Small intestine (tissue), 7 donors: ENCODE results near the gene TBX15. TPM values are rescaled to one million over a fixed set of nuclear protein-coding genes. Genes with fewer than 3 reads are reported as not detected.
A peak's percentile ranks its signal among the peaks of the same experiment; 100 is the strongest.

Experiments used
- DNase-seq, 2 donors: peaks; one replicate each; pipeline versions ENCODE4 v3.0.0 to v3.0.0-alpha.2; 2013
- FAIRE-seq: peaks from 2 replicates; lab custom pipeline; 2012; peaks lifted over from hg19 to GRCh38; lab: Jason Lieb, UNC
- H3K27ac ChIP-seq, 3 donors: one replicate each; pipeline ENCODE4 v1.5.1; 2013; ENCODE audit warnings: low read length in 2 of 3, mild to moderate bottlenecking in 2 of 3, control low read depth in 1 of 3, inconsistent platforms in 1 of 3, low read depth in 1 of 3, moderate library complexity in 1 of 3
- H3K27me3 ChIP-seq, 3 donors: one replicate each; pipeline ENCODE4 v1.6.1; 2013; ENCODE audit warnings: low read length in 3 of 3, inconsistent platforms in 1 of 3; ENCODE audit not compliant: control insufficient read depth in 3 of 3, insufficient read depth in 3 of 3
- H3K36me3 ChIP-seq, 3 donors: one replicate each; pipeline ENCODE4 v1.6.1; 2013; ENCODE audit warnings: low read length in 3 of 3, inconsistent platforms in 1 of 3, low read depth in 1 of 3, mild to moderate bottlenecking in 1 of 3, moderate library complexity in 1 of 3; ENCODE audit not compliant: control insufficient read depth in 3 of 3, insufficient read depth in 2 of 3
- H3K4me1 ChIP-seq, 3 donors: one replicate each; pipeline ENCODE4 v1.6.1; 2013; ENCODE audit warnings: low read length in 2 of 3, inconsistent platforms in 1 of 3, low read depth in 1 of 3, mild to moderate bottlenecking in 1 of 3, moderate library complexity in 1 of 3; ENCODE audit not compliant: control insufficient read depth in 3 of 3, insufficient read depth in 2 of 3
- H3K4me3 ChIP-seq, 3 donors: one replicate each; pipeline ENCODE4 v1.5.1; 2013; ENCODE audit warnings: low read length in 3 of 3, control low read depth in 1 of 3, inconsistent platforms in 1 of 3, low read depth in 1 of 3, mild to moderate bottlenecking in 1 of 3, moderate library complexity in 1 of 3
- H3K9me3 ChIP-seq, 2 donors: one replicate each; pipeline ENCODE4 v1.6.1; 2013; ENCODE audit warnings: low read depth in 1 of 2, low read length in 1 of 2; ENCODE audit not compliant: control insufficient read depth in 2 of 2, insufficient read depth in 1 of 2
- WGBS, 3 donors: extraction: QIAGEN DNeasy Blood & Tissue Kit; methylation state at CpG; one replicate each; pipeline ENCODE4 v1.1.7; 2013; 5-methylcytosine and 5-hydroxymethylcytosine counted together
- polyA plus RNA-seq, 4 donors: library from polyadenylated mRNA; stranded (reverse) in 3 of 4; unstranded in 1 of 4; fragments of 200-250 nt in 3 of 4; fragments of 120-200 nt in 1 of 4; gene quantifications; one replicate each; pipeline versions ENCODE4 v1.2.1 to v1.2.3, GENCODE V29; 2013
- donor health status: healthy with polysubstance abuse.
- donor health status: control.
- donor health status: control.
- donor health status: Bipolar disorder and iron deficiency.
- donor health status: healthy.

The TBX15 gene
- polyA plus RNA-seq, 4 donors, result 0.09 to 0.18 TPM; not detected in 2

- H3K4me1 ChIP-seq, result peaks cover 0 to 22% (median 2%) of the 10 kb centered on the region in 3 donors
- WGBS, 3 donors, result 7 to 13% (median 8%) methylated on average over 48 of the region's 48 CpGs
- no peak overlapping the region for H3K27ac ChIP-seq
- H3K9me3 ChIP-seq, result peaks cover 0 to 13% of the 10 kb centered on the region in 2 donors
- FAIRE-seq (no peak), DNase-seq (peak in 1 of 2 donors; percentile 35)
- peak overlapping the region in 1 of 3 donors; percentile 8 for H3K4me3 ChIP-seq
- H3K27me3 ChIP-seq, result peaks cover 29 to 97% (median 75%) of the 10 kb centered on the region in 3 donors
- no peaks in the 10 kb centered on the region for H3K36me3 ChIP-seq
These were observed 3.2 kb downstream of the TBX15 start for GRCh38 chr1:118984722-118985639.

- Histone ChIP-seq H3K4me3 (peak overlapping the region in 1 of 3 donors; percentile 8), H3K9me3 (peaks cover 0 to 10% of the 10 kb centered on the region in 2 donors), H3K36me3 (no peaks in the 10 kb centered on the region), H3K4me1 (peaks cover 0 to 27% (median 5%) of the 10 kb centered on the region in 3 donors), H3K27me3 (peaks cover 24 to 97% (median 74%) of the 10 kb centered on the region in 3 donors), H3K27ac (no peak overlapping the region)
- FAIRE-seq, result no peak
- WGBS, 3 donors, result 7 to 8% (median 7%) methylated on average over 43 of the region's 43 CpGs
- peak; percentile 17 to 64 for DNase-seq
These were observed 3.9 kb downstream of the TBX15 start for GRCh38 chr1:118984086-118984721.

- FAIRE-seq (no peak), DNase-seq (peak in 1 of 2 donors; percentile 27)
- Histone ChIP-seq H3K4me3 (no peak overlapping the region), H3K36me3 (no peaks in the 10 kb centered on the region), H3K9me3 (peaks cover 0 to 8% of the 10 kb centered on the region in 2 donors), H3K4me1 (peaks cover 0 to 28% (median 5%) of the 10 kb centered on the region in 3 donors), H3K27me3 (peaks cover 21 to 97% (median 73%) of the 10 kb centered on the region in 3 donors), H3K27ac (no peak overlapping the region)
- WGBS, 3 donors, result 16 to 21% (median 17%) methylated on average over 22 of the region's 22 CpGs
These were observed 4.5 kb downstream of the TBX15 start for GRCh38 chr1:118983558-118984041.

GRCh38 chr1:118982821-118983557 lies 5.2 kb downstream of the TBX15 start:
- no peaks in the 10 kb centered on the region for H3K36me3 ChIP-seq
- DNase-seq, result no peak
- no peak overlapping the region for H3K27ac ChIP-seq
- 11 to 17% (median 13%) methylated on average over 26 of the region's 26 CpGs for WGBS, 3 donors
- FAIRE-seq, result no peak
- H3K27me3 ChIP-seq, result peaks cover 15 to 96% (median 69%) of the 10 kb centered on the region in 3 donors
- no peak overlapping the region for H3K4me3 ChIP-seq
- H3K9me3 ChIP-seq, result peaks cover 0 to 8% of the 10 kb centered on the region in 2 donors
- H3K4me1 ChIP-seq, result peaks cover 0 to 28% (median 5%) of the 10 kb centered on the region in 3 donors

- DNase-seq (no peak), FAIRE-seq (no peak)
- H3K27me3 ChIP-seq, result peaks cover 15 to 96% (median 67%) of the 10 kb centered on the region in 3 donors
- WGBS, 3 donors, result 34 to 40% (median 34%) methylated on average over 6 of the region's 6 CpGs
- H3K27ac ChIP-seq, result no peak overlapping the region
- H3K9me3 ChIP-seq, result peaks cover 0 to 8% of the 10 kb centered on the region in 2 donors
- peaks cover 0 to 28% (median 5%) of the 10 kb centered on the region in 3 donors for H3K4me1 ChIP-seq
- H3K4me3 ChIP-seq, result no peak overlapping the region
- no peaks in the 10 kb centered on the region for H3K36me3 ChIP-seq
These were observed 5.9 kb downstream of the TBX15 start for GRCh38 chr1:118982266-118982665.

GRCh38 chr1:118981436-118981835 lies 6.7 kb downstream of the TBX15 start:
- FAIRE-seq (no peak), DNase-seq (no peak)
- Histone ChIP-seq H3K4me1 (peaks cover 0 to 26% (median 5%) of the 10 kb centered on the region in 3 donors), H3K9me3 (peaks cover 0 to 6% of the 10 kb centered on the region in 2 donors), H3K36me3 (no peaks in the 10 kb centered on the region), H3K4me3 (no peak overlapping the region), H3K27me3 (peaks cover 14 to 96% (median 60%) of the 10 kb centered on the region in 3 donors), H3K27ac (no peak overlapping the region)
- WGBS, 3 donors, result 14 to 29% (median 17%) methylated on average over 1 of the region's 1 CpG

GRCh38 chr1:118979754-118980575 lies 8.2 kb downstream of the TBX15 start:
- Histone ChIP-seq H3K9me3 (peaks cover 0 to 6% of the 10 kb centered on the region in 2 donors), H3K4me1 (peaks cover 0 to 22% (median 4%) of the 10 kb centered on the region in 3 donors), H3K36me3 (no peaks in the 10 kb centered on the region), H3K27ac (no peak overlapping the region), H3K27me3 (peaks cover 6 to 95% (median 55%) of the 10 kb centered on the region in 3 donors), H3K4me3 (no peak overlapping the region)
- no peak for DNase-seq
- no peak for FAIRE-seq
- WGBS, 3 donors, result 6 to 17% (median 8%) methylated on average over 53 to 59 of the region's 59 CpGs
